IPS-20b (cell line): ENCODE data around the gene TOP3B.

Source experiments
- H3K27ac ChIP-seq: one replicate; pipeline ENCODE4 v1.5.1; 2013; ENCODE audit warnings: low read length
- H3K27me3 ChIP-seq: 2 replicates; pipeline ENCODE4 v1.6.1; 2013; ENCODE audit warnings: mild to moderate bottlenecking, low read length, inconsistent platforms; ENCODE audit not compliant: insufficient read depth
- H3K36me3 ChIP-seq: 2 replicates; pipeline ENCODE4 v1.6.1; 2013; ENCODE audit warnings: low read depth, mild to moderate bottlenecking, inconsistent platforms, low read length, moderate library complexity; ENCODE audit not compliant: insufficient read depth
- H3K4me1 ChIP-seq: 2 replicates; pipeline ENCODE4 v1.6.1; 2013; ENCODE audit warnings: mild to moderate bottlenecking, control low read depth, inconsistent platforms, low read length, moderate library complexity; ENCODE audit not compliant: insufficient read depth
- H3K4me3 ChIP-seq: 2 replicates; pipeline ENCODE4 v1.5.1; 2013; ENCODE audit warnings: mild to moderate bottlenecking, low read length, inconsistent platforms
- H3K9ac ChIP-seq: 2 replicates; pipeline ENCODE4 v1.6.1; 2013; ENCODE audit warnings: low read depth, mild to moderate bottlenecking, inconsistent platforms, low read length, moderate library complexity
- H3K9me3 ChIP-seq: 2 replicates; pipeline ENCODE4 v1.6.1; 2013; ENCODE audit warnings: mild to moderate bottlenecking, low read depth, low read length, inconsistent platforms; ENCODE audit not compliant: insufficient read depth

Gene TOP3B

GRCh38 chr22:22021162-22021750 lies 38.7 kb upstream of the TOP3B start:
- Histone ChIP-seq H3K9me3 (no peaks in the 10 kb centered on the region), H3K4me1 (peaks cover 5% of the 10 kb centered on the region), H3K36me3 (no peaks in the 10 kb centered on the region), H3K27me3 (peaks cover 91% of the 10 kb centered on the region), H3K4me3 (no peak overlapping the region), H3K9ac (no peak overlapping the region), H3K27ac (no peak overlapping the region)

- Histone ChIP-seq H3K36me3 (no peaks in the 10 kb centered on the region), H3K9me3 (no peaks in the 10 kb centered on the region), H3K4me1 (peaks cover 5% of the 10 kb centered on the region), H3K27ac (no peak overlapping the region), H3K9ac (no peak overlapping the region), H3K4me3 (no peak overlapping the region), H3K27me3 (peaks cover 90% of the 10 kb centered on the region)
These were observed 37.9 kb upstream of the TOP3B start for GRCh38 chr22:22020425-22020852.

- peaks cover 5% of the 10 kb centered on the region for H3K4me1 ChIP-seq
- no peaks in the 10 kb centered on the region for H3K9me3 ChIP-seq
- H3K27ac ChIP-seq, result no peak overlapping the region
- peaks cover 89% of the 10 kb centered on the region for H3K27me3 ChIP-seq
- no peaks in the 10 kb centered on the region for H3K36me3 ChIP-seq
- no peak overlapping the region for H3K4me3 ChIP-seq
- no peak overlapping the region for H3K9ac ChIP-seq
These were observed 37.3 kb upstream of the TOP3B start for GRCh38 chr22:22019659-22020424.

- peaks cover 89% of the 10 kb centered on the region for H3K27me3 ChIP-seq
- H3K9me3 ChIP-seq, result no peaks in the 10 kb centered on the region
- no peak overlapping the region for H3K4me3 ChIP-seq
- H3K4me1 ChIP-seq, result peaks cover 5% of the 10 kb centered on the region
- H3K9ac ChIP-seq, result no peak overlapping the region
- no peak overlapping the region for H3K27ac ChIP-seq
- H3K36me3 ChIP-seq, result no peaks in the 10 kb centered on the region
These were observed 36.5 kb upstream of the TOP3B start for GRCh38 chr22:22018825-22019658.

- Histone ChIP-seq H3K27ac (no peak overlapping the region), H3K27me3 (peaks cover 81% of the 10 kb centered on the region), H3K4me1 (peaks cover 5% of the 10 kb centered on the region; the same call in 1 of the 2 replicates), H3K4me3 (no peak overlapping the region), H3K9me3 (no peaks in the 10 kb centered on the region), H3K9ac (no peak overlapping the region), H3K36me3 (no peaks in the 10 kb centered on the region)
These were observed 33.0 kb upstream of the TOP3B start for GRCh38 chr22:22015631-22016030.

GRCh38 chr22:22014285-22014659 lies 31.7 kb upstream of the TOP3B start:
- no peaks in the 10 kb centered on the region for H3K9me3 ChIP-seq
- H3K9ac ChIP-seq, result no peak overlapping the region
- H3K4me1 ChIP-seq, result peaks cover 5% of the 10 kb centered on the region; the same call in 1 of the 2 replicates
- H3K4me3 ChIP-seq, result no peak overlapping the region
- H3K27ac ChIP-seq, result no peak overlapping the region
- no peaks in the 10 kb centered on the region for H3K36me3 ChIP-seq
- H3K27me3 ChIP-seq, result peaks cover 81% of the 10 kb centered on the region

- Histone ChIP-seq H3K4me1 (peaks cover 5% of the 10 kb centered on the region; the same call in 1 of the 2 replicates), H3K9ac (no peak overlapping the region), H3K4me3 (no peak overlapping the region), H3K9me3 (no peaks in the 10 kb centered on the region), H3K27me3 (peaks cover 84% of the 10 kb centered on the region), H3K36me3 (no peaks in the 10 kb centered on the region), H3K27ac (no peak overlapping the region)
These were observed 31.1 kb upstream of the TOP3B start for GRCh38 chr22:22013559-22014284.

GRCh38 chr22:22011964-22012363 lies 29.4 kb upstream of the TOP3B start:
- H3K9ac ChIP-seq, result no peak overlapping the region
- H3K27ac ChIP-seq, result no peak overlapping the region
- H3K9me3 ChIP-seq, result no peaks in the 10 kb centered on the region
- H3K4me3 ChIP-seq, result no peak overlapping the region
- H3K36me3 ChIP-seq, result no peaks in the 10 kb centered on the region
- H3K27me3 ChIP-seq, result peaks cover 75% of the 10 kb centered on the region
- H3K4me1 ChIP-seq, result no peaks in the 10 kb centered on the region

GRCh38 chr22:22010358-22010757 lies 27.8 kb upstream of the TOP3B start:
- Histone ChIP-seq H3K27ac (no peak overlapping the region), H3K4me1 (no peaks in the 10 kb centered on the region), H3K36me3 (no peaks in the 10 kb centered on the region), H3K4me3 (no peak overlapping the region), H3K9ac (no peak overlapping the region), H3K9me3 (no peaks in the 10 kb centered on the region), H3K27me3 (peaks cover 78% of the 10 kb centered on the region)

GRCh38 chr22:22009661-22010060 lies 27.1 kb upstream of the TOP3B start:
- Histone ChIP-seq H3K9me3 (no peaks in the 10 kb centered on the region), H3K27ac (no peak overlapping the region), H3K4me3 (no peak overlapping the region), H3K27me3 (peaks cover 79% of the 10 kb centered on the region), H3K4me1 (no peaks in the 10 kb centered on the region), H3K36me3 (no peaks in the 10 kb centered on the region), H3K9ac (no peak overlapping the region)

- peaks cover 85% of the 10 kb centered on the region for H3K27me3 ChIP-seq
- H3K27ac ChIP-seq, result no peak overlapping the region
- no peak overlapping the region for H3K9ac ChIP-seq
- H3K9me3 ChIP-seq, result no peaks in the 10 kb centered on the region
- H3K36me3 ChIP-seq, result no peaks in the 10 kb centered on the region
- no peaks in the 10 kb centered on the region for H3K4me1 ChIP-seq
- H3K4me3 ChIP-seq, result no peak overlapping the region
These were observed 24.0 kb upstream of the TOP3B start for GRCh38 chr22:22006596-22006990.
